ENCODE measurements around the gene VAV1.

DNA sequence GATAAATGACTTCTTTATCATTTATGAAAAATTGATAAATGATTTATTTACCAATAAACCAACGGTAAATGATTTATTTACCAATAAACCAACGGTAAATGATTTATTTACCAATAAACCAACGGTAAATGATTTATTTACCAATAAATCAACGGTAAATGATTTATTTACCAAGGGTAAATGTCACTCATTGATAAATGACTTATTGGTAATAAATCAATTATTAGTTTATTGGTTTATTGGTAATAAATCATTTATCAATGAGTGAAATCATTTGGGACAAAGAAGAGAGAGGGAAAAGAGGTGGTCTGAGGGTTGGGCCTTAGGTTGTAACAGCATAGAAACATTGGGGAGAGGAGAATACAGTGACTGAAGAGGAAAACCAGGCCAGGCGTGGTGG is 21.5 kb downstream of the VAV1 start:
- TF ChIP-seq, protein P1, sequence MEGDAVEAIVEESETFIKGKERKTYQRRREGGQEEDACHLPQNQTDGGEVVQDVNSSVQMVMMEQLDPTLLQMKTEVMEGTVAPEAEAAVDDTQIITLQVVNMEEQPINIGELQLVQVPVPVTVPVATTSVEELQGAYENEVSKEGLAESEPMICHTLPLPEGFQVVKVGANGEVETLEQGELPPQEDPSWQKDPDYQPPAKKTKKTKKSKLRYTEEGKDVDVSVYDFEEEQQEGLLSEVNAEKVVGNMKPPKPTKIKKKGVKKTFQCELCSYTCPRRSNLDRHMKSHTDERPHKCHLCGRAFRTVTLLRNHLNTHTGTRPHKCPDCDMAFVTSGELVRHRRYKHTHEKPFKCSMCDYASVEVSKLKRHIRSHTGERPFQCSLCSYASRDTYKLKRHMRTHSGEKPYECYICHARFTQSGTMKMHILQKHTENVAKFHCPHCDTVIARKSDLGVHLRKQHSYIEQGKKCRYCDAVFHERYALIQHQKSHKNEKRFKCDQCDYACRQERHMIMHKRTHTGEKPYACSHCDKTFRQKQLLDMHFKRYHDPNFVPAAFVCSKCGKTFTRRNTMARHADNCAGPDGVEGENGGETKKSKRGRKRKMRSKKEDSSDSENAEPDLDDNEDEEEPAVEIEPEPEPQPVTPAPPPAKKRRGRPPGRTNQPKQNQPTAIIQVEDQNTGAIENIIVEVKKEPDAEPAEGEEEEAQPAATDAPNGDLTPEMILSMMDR (IDR thresholded peaks at IDR 0.05), result no peak
- TF ChIP-seq POLR2A (IDR thresholded peaks at IDR 0.05), result no peak
